Head of caudate nucleus (tissue), 42 donors: Measurements from ENCODE around the gene AQP12B.
"Not testable (repeated sequence)": the region's sequence is repeated elsewhere in the genome, so short reads cannot be mapped to it uniquely, and the experiment has no call there.

ENCODE experiments used
- DNase-seq, 42 donors: peaks; one replicate each; pipeline versions ENCODE4 v3.0.0 to v3.0.0-alpha.2; 2020 to 2021; ENCODE audit warnings: mixed read lengths in 7 of 42
- intact Hi-C: fragments of 100-400 bp; cut with DNase I; formaldehyde crosslinking; loops from one replicate; pipeline ENCODE4 v1.15.0; 2022

Gene AQP12B

DNA sequence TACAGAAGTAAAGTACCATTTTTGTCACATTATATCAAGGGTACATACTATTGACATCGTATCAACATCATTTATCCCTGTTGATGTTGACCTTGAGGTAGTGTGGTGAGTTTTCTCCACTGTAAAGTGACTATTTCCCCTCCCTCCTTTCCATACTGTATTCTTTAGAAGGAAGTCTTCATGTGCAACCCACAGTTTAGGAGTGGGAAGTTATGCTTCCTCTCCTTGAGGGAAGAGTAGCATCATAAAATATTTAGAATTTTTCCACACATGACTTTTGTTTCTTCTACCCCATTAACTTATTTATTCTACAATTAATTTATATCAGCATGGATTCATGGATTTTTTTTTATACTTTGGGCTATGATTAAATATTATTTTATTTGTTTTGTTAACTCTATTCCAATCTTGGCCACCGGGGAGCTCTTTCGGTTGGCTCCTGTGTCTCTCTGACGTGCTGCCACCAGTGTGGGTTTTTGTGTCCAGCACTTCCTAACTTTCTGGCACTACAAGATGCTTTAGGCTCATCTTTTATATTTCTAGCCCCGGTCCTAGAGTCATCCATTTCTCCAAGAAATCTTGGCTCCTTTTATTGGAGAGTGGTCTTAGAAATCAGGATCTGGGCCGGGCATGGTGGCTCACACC is 19.0 kb downstream of the AQP12B start:
- no peak for DNase-seq
- intact Hi-C loops, result no loop called here

DNA sequence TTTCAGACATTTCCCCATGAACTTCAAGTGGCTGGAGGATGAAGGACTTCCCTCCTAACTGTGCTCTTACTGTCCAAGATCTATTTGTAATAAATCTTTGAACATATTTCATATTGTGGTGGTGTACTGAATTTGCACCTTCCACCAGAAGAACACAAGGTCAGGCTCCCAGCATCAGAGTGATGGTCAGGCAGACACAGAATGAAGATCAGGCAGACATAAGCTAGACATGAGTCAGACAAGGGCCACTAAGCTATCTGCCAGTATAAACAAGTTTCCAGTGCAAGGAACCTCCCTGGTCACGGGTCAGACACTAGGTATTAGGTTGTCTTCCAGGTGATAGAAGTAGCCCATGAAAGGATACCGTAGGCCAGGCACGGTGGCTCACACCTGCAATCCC is 20.0 kb downstream of the AQP12B start:
- no peak for DNase-seq
- intact Hi-C loops, result no loop called here

- DNase-seq, result peak in 2 of 42 donors; percentile 3 to 7
- intact Hi-C loops, result not testable (repeated sequence)
Measured at GRCh38 chr2:240659883-240660282, 22.8 kb downstream of the AQP12B start.

DNA sequence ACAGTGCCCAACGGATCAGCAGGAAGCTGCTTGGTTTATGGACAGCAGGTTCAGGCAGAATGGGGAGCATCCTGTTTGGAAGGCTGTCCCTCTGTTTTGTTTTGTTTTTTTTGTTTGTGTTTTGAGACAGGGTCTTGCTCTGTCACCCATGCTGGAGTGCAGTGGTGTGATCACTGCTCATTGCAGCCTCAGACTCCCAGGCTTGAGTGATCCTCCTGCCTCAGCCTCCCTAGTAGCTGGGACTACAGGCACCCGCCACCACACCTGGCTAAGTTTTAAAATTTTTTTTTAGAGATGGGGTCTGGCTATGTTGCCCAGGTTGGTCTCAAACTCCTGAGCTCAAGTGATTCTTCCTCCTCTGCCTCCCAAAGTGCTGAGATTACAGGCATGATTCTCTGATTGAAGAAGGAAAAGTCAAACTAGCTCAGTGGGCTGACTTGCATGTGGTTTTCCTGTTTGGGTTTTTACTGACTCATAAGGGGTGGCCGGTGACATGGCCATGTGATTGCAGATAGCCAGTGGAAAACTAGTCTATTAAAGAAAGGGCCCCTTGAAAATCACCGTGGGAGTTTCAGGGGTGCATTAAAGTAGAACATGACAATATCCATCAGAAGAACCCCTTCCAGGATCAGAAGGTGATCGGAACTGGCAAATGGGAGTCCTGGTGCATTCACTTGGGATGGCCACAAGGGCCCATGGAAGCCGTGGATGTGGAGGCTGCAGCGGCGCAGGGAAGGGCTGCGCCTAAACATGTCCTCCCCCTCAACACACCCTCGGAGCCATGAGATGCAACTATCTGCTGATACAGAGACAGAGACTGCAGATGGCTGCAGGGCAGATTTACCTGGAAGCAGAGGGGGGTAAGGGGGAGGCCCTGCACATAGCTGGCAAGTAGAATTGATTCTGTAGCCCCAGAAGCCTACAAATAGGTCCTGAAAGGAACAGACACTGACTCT is 26.5 kb downstream of the AQP12B start:
- DNase-seq, result peak in 3 of 42 donors; percentile 12 to 41 (median 28)
- intact Hi-C loops, result no loop called here

DNA sequence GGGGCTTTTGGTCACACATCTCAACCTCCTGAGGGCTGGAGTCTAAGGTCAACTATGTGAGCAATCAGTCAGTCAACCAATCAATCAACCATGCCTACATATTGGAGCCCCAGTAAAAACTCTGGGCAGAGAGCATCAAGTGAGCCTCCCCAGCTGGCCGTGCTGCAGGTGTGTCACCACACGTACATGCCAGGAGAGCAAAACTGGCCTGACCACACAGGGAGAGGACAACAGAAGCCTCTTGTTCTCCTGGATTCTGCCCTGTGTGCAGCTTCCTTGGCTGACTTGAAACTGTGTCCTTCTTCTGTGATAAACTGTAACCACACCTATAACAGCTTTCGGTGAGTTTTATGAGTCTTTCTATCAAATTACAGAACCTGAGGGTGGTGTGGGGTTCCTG is 31.5 kb downstream of the AQP12B start:
- intact Hi-C loops, result no loop called here
- peak in 1 of 42 donors; percentile 21 for DNase-seq

GRCh38 chr2:240650254-240650965 is 32.3 kb downstream of the AQP12B start:
- peak in 4 of 42 donors; percentile 0 to 27 (median 22) for DNase-seq
- intact Hi-C loops, result no loop called here

GRCh38 chr2:240649331-240649730 is 33.4 kb downstream of the AQP12B start:
- intact Hi-C loops, result no loop called here

DNA sequence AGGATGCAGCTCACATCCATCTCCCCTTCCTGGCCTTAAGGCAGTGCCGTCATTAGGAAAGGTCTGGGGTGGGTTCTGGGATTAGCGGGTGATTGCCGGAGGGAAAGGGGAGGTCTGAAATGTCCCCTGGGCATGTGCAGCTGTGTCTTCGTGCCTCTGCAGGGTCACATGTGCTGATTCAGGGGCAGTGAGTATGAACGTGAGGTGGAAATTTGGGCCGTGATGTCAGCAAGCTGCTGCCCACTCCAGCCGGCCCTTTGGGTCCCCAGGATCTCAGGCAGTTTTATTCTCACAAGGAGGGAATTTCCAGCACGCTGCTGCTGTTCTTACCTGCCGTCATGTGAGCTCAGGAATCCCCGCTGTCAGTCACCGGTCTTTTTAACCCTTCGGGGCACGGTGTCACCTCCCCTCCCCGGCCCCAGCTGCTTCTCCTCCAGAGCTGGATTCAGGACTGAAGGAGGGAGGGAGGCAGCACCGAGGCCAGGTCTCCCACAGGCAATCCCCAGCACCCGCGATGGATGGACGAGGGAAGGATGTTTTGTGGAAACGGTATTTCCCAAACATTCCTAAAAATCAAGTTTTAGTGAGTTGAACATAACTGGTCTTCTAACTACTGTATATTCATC is 33.9 kb downstream of the AQP12B start:
- intact Hi-C loops, result no loop called here
- DNase-seq, result peak in 7 of 42 donors; percentile 3 to 38 (median 22)

More at GRCh38 chr2:240649331-240649730, 33.4 kb downstream of the AQP12B start:
- DNase-seq, result peak in 3 of 42 donors; percentile 5 to 31 (median 9)

- DNase-seq, result peak in 4 of 42 donors; percentile 4 to 26 (median 12)
Measured at GRCh38 chr2:240648155-240648649, 34.5 kb downstream of the AQP12B start.

GRCh38 chr2:240647503-240648154 is 35.1 kb downstream of the AQP12B start:
- intact Hi-C loops, result no loop called here
- peak in 3 of 42 donors; percentile 5 to 22 (median 5) for DNase-seq

More at GRCh38 chr2:240648155-240648649, 34.5 kb downstream of the AQP12B start:
- intact Hi-C loops, result no loop called here

DNA sequence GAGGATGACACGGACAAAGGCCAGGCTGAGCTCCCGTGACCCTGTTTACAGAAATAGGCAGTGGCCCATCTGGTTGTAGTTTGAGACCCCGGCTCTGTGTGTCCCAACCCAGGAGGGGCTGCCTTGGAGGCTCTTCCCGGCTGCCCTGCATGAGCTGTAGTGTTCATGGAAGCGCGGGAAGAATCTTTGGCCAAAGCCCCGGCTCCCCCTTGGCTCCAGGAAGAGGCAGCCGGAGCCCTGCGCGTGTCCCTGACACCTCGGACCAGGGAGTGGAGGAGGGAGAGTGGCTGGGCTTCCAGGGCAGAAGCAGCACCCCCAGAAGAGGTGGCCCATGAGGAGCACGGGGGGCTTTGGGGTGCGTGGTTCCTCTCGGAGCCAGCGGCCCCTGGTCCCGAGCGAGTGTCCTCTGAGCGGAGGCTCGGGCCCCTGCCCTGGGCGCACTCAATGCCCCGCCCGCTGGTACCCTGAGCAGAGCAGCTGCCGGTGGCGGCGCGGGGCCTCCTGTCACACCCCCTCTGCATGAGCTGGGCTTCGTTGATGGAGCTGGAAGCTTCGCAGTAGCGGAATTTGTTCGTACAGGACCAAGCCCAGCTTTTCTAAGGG is 35.7 kb downstream of the AQP12B start:
- intact Hi-C loops, result no loop called here
- DNase-seq, result peak in 3 of 42 donors; percentile 1 to 6 (median 5)

GRCh38 chr2:240646176-240646899 is 36.3 kb downstream of the AQP12B start:
- DNase-seq, result peak in 8 of 42 donors; percentile 7 to 37 (median 10)
- intact Hi-C loops, result no loop called here

- intact Hi-C loops, result no loop called here
- DNase-seq, result peak in 5 of 42 donors; percentile 8 to 25 (median 17)
Measured at GRCh38 chr2:240645801-240646175, 36.9 kb downstream of the AQP12B start.

- intact Hi-C loops, result no loop called here
Measured at GRCh38 chr2:240645346-240645745, 37.3 kb downstream of the AQP12B start.

DNA sequence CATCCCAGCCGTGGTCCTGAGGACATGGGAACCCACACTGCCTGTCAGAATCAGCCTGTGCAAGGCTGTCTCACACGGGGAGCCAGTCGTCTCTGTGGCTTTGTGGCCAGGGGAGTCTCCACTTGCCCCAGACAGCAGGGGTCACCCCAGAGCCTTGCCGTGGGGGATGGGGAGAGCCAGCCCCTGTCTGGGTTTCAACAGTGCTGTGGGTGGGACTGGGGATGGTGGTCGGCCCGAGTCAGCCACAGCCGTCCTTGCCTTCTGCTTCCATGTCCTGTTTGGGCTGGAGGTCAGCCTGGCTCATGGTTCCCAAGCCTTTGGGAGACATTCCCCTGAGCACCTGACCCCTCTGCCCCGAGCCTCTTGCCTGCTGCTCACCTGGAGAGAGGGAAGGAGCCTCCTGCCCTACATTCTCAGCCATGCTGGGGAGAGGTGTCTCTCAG is 37.8 kb downstream of the AQP12B start:
- DNase-seq, result peak in 8 of 42 donors; percentile 5 to 40 (median 10)
- intact Hi-C loops, result no loop called here

More at GRCh38 chr2:240645346-240645745, 37.3 kb downstream of the AQP12B start:
- DNase-seq, result peak in 5 of 42 donors; percentile 0 to 18 (median 4)

GRCh38 chr2:240644171-240644651 is 38.5 kb downstream of the AQP12B start:
- DNase-seq, result peak in 10 of 42 donors; percentile 1 to 29 (median 7)
- intact Hi-C loops, result no loop called here

- peak in 5 of 42 donors; percentile 1 to 8 (median 3) for DNase-seq
- intact Hi-C loops, result no loop called here
Measured at GRCh38 chr2:240643811-240644150, 38.9 kb downstream of the AQP12B start.
